Astrocyte of the cerebellum (primary cell): ENCODE data around the gene ALG14.

Source experiments
- DNase-seq: peaks from one replicate; pipeline ENCODE4 v3.0.0-alpha.2; 2011; ENCODE audit warnings: low read depth
- H3K4me3 ChIP-seq: 2 replicates; pipeline ENCODE4 v1.5.1; 2011; ENCODE audit warnings: mild to moderate bottlenecking, low read depth, low read length, moderate library complexity
- in situ Hi-C: cut with HindIII; loops from 2 replicates; pipeline ENCODE4 v1.10.0; 2017; ENCODE audit warnings: low sequenced_read_pairs
- TF ChIP-seq, protein P1 (sequence below): IDR thresholded peaks from 2 replicates; pipeline ENCODE4 v1.5.1; 2012; ENCODE audit warnings: low read length, low read depth, moderate library complexity, mild to moderate bottlenecking; ENCODE audit errors: missing control alignments

The ALG14 gene

DNA sequence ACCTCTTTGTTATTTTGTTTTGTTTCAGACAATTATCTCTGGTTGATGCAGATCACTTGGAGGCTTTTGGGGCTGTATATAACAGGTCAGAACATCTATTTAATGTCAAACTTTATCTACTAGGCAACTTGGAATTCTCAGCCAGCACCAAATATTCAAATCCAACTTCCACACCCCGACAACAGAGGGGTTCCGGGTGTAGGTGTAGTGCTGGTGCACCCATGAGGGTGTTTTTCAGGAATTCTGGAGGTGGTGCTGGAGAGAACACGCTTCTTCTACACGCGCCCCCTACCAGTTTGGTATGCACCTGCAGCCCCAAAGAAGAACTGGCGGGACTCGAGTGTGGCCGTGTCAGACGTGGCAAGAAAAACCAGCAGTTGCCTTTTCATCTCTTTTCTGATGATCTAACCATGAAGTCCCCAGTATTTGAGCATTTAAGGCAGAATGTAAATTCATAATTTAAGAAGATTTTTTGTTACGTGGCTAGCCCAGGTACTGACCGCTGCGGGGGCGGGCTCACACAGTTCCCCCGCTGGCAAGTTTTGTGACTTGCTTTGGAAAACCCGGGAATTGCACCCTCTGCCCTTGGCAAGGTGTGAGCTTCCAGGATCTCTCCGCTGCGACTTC, 43.9 kb upstream of the ALG14 start:
- no peak for DNase-seq
- H3K4me3 ChIP-seq, result peak overlapping the region; percentile 61
- in situ Hi-C loops, result no loop called here
- TF ChIP-seq, protein P1, sequence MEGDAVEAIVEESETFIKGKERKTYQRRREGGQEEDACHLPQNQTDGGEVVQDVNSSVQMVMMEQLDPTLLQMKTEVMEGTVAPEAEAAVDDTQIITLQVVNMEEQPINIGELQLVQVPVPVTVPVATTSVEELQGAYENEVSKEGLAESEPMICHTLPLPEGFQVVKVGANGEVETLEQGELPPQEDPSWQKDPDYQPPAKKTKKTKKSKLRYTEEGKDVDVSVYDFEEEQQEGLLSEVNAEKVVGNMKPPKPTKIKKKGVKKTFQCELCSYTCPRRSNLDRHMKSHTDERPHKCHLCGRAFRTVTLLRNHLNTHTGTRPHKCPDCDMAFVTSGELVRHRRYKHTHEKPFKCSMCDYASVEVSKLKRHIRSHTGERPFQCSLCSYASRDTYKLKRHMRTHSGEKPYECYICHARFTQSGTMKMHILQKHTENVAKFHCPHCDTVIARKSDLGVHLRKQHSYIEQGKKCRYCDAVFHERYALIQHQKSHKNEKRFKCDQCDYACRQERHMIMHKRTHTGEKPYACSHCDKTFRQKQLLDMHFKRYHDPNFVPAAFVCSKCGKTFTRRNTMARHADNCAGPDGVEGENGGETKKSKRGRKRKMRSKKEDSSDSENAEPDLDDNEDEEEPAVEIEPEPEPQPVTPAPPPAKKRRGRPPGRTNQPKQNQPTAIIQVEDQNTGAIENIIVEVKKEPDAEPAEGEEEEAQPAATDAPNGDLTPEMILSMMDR, result peak; percentile 72

DNA sequence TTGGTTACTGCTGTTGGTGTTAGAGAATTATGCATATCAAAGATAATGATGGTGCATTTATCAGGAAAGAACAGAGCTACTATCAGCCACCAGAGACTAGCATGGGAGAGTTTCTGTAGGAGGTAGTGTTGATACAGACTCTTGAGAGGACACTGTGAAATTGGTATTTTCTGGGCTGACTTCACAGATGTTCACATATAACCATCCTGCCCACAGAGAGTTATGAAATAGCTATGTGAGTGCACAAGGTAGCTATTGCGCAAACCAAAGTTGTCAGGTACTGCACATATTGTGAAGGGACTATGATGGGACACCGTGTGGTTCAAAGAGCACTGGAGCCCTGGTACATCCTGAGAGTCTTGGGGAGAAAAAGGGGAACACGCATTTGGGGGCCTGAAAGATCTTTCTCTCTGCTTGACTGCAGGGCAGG, 43.0 kb upstream of the ALG14 start:
- DNase-seq, result no peak
- in situ Hi-C loops, result no loop called here
- no peak overlapping the region for H3K4me3 ChIP-seq
- TF ChIP-seq, protein P1, result no peak

DNA sequence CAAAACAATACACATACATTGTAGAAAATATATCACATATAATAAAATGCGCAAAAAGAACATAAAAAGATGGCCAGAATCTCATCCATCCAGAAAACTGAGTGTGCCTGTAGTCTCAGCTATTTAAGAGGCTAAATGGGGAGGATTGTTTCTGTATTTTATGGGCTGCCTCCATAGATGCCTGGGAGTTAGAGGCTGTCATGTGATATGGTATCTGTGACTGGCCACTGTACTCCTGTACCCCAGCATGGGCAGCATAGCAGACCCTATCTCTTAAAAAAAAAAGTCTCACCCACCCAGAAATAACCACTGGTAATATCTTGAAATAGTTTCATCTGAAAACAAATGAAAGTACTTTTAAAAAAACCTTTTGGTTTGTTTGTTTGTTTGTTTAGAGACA, 40.9 kb upstream of the ALG14 start:
- no peak overlapping the region for H3K4me3 ChIP-seq
- in situ Hi-C loops, result no loop called here
- DNase-seq, result no peak
- TF ChIP-seq, protein P1, result no peak

DNA sequence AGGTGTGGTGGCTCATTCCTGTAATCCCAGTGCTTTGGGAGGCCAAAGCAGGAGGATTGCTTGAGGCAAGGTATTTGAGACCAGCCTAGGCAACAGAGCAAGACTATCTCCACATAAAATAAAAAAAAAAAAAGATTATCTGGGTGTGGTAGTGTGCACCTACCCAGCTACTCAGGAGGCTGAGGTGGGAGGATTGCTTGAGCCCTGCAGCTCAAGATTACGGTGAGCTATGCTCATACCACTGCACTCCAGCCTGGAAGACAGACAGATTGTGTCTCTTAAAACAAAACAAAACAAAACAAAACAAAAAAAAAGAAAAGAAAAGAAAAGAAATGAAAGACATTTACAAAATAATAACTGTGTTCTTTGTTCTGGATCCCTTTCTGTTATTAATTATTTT, 38.3 kb upstream of the ALG14 start:
- no peak overlapping the region for H3K4me3 ChIP-seq
- TF ChIP-seq, protein P1, result no peak
- no peak for DNase-seq
- in situ Hi-C loops, result no loop called here

DNA sequence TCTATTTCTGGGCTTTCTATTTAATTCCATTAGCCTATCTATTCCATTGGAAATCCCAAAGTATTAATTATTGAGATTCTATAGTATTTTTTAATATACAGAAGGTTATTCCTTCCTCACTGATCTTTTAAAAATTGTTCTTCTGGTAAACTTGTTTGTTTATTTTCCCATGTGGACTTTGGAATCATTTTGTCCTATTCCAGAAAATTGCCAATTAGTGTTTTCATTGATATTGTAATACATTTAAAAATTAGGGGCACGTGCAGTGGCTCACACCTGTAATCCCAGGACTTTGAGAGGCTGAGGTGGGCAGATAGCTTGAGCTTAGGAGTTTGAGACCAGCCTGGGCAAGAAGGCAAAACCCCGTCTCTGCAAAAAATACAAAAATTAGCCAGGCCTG, 36.0 kb upstream of the ALG14 start:
- in situ Hi-C loops, result no loop called here
- no peak for DNase-seq
- TF ChIP-seq, protein P1, result no peak
- no peak overlapping the region for H3K4me3 ChIP-seq

DNA sequence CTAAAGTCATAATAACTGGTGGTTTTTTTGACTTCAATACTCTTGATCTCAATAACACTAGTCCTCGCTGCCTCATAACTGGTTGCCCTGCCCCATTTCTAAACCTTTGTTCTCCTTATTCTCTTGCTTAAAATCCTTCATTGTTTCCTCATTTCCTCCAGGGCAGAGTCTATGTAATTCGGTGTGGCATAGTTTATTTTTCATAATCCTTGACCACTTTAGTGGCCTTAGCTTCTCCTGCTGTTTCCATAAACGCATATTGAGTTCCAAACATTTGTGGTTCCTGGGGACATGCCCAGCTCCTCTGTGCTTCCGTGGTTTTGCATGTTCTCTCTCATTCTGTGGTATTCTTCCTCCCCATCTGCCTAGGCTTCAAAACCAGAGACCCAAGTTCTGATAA, 25.4 kb upstream of the ALG14 start:
- peak; percentile 85 for DNase-seq
- in situ Hi-C loops, result no loop called here
- TF ChIP-seq, protein P1, result no peak
- H3K4me3 ChIP-seq, result no peak overlapping the region
